GM18909 (cell line): ENCODE data around the gene DCBLD1.
A peak's percentile ranks its signal among the peaks of the same experiment; 100 is the strongest.

Source experiments
- ATAC-seq: cut with Tn5 transposase; IDR thresholded peaks from one replicate; pipeline ENCODE4 v1.9.1; 2021; ENCODE audit warnings: mild to moderate bottlenecking; ENCODE audit not compliant: unreplicated experiment, poor library complexity

The DCBLD1 gene

DNA sequence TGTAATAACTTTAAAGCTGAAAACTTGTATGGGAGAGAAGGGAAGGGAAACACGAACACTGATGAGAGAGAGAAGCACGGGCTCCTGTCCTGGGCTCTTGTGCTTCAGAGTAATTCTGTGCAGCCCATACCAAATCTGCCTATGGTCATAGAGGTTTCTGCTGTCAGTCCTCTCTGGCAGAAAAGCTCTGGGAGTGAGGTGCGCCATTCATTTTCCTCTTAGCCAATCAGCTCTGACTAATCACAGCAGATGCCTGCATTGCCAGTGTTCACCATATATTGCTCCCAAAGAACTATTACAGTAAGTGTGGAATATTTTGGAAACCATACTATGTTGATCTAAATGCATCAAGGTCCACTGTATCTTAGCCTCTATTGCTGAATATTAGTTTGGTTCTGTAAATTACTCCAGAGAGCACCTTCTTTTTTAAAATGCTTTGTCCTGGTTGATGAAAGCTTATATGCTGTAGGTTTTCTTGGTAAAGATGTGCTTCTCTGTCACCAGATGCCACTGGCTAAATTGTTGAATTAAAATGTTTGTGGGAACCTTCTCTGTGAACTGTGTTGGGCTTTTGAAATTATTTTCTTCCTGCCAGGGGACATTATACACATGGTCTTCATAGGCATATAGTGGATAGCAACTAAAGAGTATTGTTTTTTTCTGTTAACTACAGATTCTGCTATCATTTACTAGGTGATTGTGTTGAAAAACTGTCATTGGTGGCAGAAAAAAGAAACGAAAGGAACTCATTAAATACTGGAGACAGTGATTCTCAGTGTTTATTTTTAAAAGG is 38.3 kb downstream of the DCBLD1 start:
- no peak for ATAC-seq

DNA sequence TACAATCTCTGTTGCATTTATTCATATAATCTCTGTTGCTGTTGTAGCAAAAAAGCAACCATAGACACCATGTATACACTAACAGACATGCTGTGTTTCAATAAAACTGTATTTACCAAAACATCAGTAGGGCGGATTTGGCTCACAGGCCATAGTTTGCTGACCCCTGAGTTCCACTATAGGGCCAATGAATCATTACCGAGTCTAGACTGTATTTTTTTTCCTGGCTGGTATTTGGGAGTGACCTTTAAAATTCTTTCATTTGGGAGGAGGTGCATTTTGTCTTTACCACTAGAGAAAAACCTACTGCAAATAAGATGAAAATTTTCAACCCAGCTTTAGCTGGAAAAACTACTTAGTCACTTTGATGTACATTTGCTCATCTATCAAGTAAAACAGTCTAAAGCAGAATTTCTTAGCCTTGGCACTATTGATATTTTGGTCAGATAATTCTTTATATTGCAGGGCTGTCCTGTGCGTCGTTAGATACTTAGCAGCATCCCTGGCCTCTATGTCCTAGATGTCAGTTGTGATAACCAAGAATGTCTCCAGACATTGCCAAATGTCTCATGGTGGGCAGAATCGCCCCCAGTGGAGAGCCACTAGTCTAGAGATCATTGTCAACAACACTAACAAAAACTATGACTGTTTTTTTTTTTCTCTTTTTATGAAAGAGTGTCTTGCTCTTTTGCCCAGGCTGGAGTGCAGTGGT is 39.5 kb downstream of the DCBLD1 start:
- no peak for ATAC-seq

DNA sequence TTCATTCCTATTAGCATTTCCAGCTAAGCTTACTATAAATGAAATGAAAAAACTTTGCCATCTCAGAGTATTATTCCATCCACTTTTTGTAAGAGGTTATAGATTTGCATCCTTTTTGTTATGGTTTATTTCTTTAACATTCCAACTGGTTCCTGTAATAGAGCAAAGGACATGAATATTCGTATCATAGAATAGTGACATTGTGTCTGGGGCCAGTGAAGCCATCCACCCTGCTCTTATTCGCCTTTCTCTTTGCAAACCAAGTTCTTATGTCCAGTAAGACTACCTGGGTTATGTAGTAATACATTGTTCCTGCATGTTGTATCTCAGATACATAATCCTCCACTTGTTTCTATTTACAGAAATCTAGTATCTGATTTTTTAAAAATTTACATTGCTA is 43.1 kb downstream of the DCBLD1 start:
- ATAC-seq, result no peak

DNA sequence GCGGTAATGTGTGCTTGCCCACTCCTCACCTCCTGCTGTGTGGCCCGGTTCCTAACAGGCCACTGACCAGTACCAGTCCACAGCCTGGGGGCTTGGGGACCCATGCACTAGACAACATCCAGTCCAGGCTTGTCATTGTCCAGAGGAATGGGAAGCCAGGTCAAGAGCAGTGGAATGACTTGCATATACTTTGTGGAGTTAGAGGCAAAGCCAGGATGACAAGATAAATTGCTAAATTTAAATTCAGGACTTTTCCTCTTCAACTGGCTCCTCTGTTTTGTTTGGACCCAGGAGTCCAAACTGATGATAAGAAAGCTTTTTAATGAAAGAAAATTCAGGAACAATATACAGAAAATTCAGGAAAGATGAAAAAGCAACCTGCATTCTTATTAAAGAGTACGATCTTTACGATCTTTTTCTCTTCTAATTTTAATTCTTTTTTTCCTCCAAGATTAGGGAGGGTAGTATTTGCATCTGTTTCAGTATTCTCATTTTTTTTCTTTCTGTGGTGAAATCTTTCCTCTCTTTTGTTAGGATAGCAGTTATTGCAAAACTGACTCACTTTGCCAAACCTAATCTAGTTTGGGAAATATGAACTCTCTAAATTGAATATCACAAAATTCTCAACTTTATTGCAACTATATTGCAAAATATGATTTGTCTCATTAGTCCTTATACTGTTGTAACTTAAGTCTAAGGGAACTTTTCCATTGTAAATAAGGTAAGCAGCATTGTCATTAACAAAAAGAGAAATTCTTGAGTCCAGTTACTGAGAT is 48.2 kb downstream of the DCBLD1 start:
- no peak for ATAC-seq

DNA sequence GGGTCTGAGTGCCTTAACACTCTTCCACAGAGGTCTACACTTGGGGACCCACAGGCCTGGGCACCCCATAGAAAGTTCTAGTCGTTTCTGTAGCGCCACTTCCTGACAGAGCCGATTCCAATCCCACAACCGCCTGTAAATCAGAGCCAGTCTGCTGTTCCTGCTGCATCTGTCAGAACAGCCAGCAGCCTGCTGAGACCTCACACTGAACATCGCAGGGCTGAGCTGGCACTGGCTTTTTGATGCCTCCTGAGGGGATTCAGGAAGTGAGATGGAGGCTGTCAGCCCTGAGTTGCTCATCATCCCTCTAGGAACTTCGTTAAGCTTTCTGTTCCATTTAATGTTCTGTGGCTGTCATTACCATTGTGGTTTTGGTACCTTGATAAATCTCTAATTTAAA is 48.9 kb downstream of the DCBLD1 start:
- no peak for ATAC-seq

DNA sequence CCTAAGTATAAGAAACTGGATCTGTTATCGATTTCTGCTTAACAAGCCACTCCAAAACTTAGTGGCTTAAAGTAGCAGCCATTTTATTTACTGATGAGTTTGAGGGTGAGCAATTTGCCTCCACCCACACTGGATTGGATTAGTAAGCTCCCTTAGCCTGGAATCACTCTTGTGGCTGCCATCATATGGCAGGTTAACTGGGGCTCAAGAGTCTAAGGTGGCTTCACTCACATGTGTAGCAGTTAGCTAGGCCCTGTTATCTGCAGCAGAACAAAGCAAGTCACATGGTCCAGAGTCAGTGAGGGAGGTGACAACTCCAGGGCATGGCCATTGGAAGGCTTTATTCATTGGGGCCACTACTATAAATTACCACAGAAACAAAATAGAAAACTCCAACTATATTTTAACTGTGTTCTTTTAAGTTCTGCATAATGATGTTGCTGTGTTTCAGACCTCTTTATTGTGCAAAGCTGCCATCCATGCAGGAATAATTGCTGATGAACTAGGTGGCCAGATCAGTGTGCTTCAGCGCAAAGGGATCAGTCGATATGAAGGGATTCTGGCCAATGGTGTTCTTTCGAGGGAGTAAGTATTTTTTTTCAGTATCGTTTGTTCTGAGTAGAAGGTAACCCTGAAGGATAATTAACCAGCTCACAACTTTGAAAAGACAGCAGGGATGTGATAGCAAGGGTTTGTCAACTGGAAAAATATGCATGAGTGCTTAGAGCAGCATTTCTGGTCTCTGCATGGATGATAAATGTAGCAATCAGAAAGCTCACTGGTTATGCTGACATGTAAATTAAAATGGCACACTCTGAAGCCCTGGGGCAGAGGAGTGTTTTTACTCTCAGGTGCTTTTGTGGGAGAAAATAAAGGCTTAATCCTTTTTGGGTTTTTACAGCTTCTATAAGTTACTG is 49.6 kb downstream of the DCBLD1 start:
- no peak for ATAC-seq

DNA sequence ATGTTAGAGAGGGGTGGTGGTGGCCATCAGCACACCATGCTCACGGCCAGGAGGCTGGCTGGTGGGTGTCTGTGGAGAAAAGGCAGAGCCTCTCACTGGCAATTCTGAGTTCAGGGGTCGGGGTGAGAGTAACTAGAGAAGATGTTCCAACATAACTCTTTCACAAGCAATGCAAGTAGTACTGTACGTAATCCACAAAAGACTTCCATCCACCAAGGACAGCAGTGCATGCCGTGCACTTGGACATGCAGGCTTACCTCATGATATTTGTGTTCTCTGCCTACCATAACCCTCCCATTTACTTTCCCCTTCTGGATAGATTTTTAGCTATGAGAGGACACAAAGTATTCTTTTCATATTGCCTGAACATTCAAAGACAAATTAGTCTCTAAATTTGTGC is 51.3 kb downstream of the DCBLD1 start:
- no peak for ATAC-seq

DNA sequence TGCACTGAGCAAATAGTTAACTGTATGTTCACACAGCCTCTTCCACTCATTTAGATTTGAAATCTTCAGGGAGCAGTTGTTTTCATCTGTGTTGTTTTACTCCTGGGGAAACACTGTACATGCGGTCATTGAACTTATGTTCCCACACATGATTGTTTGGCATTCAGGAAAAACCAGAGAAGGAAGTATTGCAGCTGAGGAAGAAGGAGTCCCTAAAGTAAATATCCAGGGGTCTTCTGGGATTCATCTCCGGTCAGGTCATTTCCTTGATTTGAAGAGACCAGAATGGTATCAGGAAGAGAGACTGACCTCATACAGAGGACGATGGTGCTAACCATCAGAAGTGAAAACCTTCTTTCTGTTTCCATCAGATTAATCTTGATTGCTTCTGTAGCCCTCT is 52.5 kb downstream of the DCBLD1 start:
- ATAC-seq, result no peak

DNA sequence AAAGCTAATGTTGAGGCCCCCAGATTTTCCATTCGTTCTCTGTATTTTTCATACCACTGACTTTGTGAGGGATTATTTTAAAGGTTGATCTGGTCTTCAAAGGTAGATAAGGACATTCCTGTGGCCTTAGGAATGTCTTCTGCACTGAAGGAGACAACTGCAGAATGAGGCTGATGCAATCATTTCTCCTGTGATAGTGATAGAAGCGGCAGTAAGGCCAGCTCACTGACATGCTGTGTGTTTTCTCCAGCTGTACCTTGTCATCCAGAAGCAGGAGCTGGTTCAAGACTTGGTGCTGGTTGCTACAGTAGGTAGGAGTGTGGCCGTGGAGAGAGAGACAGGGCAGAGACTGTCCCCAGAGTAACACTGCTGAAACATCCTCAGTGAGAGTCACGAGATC is 53.8 kb downstream of the DCBLD1 start:
- no peak for ATAC-seq

DNA sequence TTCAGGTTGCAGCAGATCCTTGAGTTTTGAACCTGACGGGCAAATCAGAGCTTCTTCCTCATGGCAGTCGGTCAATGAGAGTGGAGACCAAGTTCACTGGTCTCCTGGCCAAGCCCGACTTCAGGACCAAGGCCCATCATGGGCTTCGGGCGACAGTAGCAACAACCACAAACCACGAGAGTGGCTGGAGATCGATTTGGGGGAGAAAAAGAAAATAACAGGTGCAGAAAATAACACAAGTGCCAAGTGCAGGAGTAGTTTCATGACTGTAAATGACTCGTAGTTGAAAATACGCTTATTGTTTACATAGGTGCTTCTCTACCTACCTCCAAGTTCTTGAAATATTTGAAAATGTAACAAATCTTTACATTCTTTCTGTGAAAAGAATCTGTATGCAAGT is 56.1 kb downstream of the DCBLD1 start:
- ATAC-seq, result no peak

DNA sequence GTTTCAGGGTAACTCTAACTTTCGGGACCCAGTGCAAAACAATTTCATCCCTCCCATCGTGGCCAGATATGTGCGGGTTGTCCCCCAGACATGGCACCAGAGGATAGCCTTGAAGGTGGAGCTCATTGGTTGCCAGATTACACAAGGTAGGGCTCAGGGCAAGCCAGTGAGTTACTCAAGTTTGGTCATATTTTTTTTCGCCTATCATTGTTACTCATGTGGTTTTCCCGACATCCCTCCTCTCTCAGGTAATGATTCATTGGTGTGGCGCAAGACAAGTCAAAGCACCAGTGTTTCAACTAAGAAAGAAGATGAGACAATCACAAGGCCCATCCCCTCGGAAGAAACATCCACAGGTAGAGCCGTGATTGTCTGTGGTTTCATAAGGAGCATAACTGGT is 58.2 kb downstream of the DCBLD1 start:
- ATAC-seq, result no peak

DNA sequence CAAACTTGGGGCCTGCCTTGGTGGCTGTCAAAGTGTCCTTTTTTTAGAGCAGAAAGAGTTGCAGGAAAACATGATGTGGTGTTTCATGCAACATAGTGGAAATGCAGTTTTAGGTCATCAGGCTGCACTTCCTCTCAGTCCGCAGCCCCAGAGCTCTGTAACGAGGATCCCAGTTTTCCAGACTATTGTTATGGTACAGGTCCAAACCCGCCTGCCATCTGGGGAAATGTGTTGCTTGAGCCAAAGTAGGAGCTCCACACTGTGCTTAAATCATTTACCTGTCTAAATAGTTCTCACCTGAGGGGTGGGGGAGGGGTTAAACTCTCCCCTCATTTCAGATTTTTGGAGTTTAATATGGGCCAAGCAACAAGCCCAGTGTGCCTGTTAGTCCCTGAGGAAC is 60.0 kb downstream of the DCBLD1 start:
- ATAC-seq, result no peak

DNA sequence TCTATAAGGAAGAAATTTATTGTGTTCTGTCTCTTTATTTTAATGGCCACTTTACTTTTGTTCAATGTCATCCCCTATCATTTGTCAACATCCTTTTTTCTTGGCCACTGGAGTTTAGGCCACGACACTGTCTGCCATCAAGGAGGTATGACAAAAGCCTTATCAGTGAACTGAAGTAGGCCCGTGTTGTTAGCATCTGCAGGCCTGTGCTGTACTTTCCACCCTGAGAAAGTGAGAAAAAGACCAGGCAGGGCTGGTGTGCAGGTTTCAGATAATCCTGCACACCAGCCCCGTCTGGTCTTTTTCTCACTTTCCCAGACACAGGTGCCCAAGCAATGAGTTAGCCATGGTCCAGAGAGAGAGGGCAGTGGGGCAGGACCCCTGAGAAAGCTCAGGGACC is 62.2 kb downstream of the DCBLD1 start:
- no peak for ATAC-seq

DNA sequence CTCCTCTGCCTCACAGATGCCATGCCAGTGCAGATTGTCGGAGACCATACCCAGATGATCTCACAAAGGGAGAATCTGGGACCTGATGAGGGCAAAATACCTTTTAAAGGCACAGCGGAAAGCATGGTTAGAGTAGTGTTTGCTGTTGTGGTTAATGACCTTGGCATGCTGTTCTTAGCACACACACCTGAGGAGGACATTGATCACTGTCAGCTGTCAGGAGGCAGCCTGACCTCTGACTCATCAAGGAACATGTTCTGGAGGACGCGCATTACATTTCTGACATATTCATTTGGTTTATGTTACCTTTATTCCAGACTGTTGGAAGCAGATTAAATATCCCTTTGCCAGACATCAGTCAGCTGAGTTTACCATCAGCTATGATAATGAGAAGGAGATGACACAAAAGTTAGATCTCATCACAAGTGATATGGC is 62.7 kb downstream of the DCBLD1 start:
- no peak for ATAC-seq

DNA sequence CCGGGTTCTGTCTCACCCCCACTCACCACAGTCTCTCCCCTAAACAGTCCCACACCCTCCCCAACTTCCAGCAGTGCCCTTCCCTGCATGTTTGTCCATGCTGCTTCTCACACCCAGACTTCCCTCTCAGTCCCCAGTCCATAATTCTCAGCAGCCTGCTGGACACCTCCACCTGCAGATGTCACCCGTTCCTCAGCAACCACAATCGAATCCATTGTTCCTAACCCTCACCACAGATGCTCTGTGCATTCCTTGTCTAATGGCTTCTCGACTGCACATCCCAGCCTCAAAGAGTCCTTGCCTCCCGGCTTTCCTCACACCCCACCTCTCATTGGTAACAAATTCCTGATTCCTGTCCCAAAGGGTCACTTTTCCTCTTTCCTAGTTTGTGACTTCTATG is 64.2 kb downstream of the DCBLD1 start:
- ATAC-seq, result no peak

DNA sequence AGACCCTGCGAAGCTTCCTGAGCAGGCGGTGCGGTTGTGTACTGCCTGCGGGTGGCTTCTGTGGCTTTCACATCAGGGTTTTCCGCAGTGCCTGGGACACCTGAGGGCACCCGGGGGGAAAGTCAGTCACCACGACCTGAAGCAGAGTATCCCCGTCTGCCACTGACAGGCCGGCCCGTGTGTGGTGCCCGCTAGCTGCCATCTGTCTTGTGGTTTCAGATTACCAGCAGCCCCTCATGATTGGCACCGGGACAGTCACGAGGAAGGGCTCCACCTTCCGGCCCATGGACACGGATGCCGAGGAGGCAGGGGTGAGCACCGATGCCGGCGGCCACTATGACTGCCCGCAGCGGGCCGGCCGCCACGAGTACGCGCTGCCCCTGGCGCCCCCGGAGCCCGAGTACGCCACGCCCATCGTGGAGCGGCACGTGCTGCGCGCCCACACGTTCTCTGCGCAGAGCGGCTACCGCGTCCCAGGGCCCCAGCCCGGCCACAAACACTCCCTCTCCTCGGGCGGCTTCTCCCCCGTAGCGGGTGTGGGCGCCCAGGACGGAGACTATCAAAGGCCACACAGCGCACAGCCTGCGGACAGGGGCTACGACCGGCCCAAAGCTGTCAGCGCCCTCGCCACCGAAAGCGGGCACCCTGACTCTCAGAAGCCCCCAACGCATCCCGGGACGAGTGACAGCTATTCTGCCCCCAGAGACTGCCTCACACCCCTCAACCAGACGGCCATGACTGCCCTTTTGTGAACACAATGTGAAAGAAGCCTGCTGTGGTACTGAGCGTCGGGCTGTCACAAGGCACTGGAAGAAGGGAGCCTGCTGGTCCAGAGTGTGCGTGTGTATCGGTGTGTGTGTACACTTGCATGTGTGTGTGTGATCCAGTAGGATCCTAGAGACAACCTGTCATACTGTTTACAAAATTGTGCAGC is 65.5 kb downstream of the DCBLD1 start:
- peak; percentile 61 for ATAC-seq

DNA sequence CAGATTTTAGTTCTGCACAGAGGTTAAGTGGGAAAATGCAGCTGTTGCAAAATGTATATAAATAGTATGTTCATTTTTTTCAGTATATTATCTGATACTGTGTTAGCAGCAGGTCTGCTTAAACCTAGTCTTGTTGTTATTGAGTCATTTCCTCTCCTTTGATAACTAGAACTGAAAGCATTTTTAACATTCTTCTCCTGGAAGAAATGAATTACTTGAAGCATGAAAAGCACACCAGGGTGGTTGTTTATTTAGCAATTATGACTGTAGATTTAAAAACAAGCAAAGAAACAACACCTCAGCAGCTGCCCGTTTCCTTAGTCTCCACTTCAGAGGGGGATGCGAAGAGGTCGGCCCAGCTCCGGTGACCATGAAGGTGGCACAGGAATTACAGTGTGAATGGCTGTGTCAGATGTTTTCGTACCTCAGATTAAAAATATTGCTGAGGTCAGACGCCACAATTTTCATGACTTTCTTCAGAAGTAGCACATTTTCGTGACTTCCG is 66.4 kb downstream of the DCBLD1 start:
- no peak for ATAC-seq

DNA sequence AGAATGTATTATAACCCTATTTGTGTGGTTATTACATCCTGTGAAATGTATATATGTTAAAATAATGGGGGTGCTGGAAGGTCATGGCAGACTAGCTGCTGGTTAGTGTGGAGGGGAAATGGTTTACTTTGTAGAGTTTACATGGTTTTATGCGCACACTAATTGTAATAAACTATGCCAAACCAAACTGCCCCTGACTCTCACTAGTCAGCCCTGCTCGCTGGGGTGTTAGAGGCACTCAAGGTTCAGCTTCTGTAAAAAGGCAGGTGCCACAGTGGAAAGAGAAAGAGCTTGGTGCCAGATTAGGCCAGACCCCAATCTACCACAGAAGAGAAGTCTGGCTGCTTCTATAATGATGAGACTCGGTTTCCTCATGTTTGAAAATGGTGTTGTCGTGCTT is 67.1 kb downstream of the DCBLD1 start:
- no peak for ATAC-seq

DNA sequence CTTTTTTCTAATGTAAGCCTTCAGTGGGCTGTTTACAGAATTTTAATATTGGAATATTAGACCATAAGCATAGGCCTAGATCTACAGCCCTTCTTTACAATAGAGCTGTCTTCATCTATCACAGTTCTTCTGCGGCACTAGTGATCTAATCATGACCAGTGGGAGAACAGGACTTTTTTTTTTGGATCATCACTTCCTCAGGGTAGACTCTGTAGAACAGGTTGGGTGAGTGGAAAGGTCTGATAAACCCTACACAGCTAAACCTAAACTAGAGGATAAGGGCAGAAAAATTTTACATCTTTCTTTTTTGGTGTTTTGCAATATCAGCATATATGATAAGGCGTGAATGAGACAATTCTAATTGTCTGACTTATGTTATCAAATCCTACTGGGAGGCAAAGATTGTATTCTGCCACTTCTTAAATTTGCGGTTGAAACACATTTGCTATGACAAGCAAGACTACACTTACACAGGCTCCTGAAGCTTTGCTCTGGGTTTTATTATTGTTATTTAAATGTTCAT is 67.7 kb downstream of the DCBLD1 start:
- ATAC-seq, result no peak
